Fibroblast of peridontal ligament (primary cell): ENCODE data around the gene LOXL3.
A peak's percentile ranks its signal among the peaks of the same experiment; 100 is the strongest.

Experiments used
- DNase-seq: peaks from one replicate; pipeline ENCODE4 v3.0.0-alpha.2; 2010; ENCODE audit errors: extremely low read depth

LOXL3 gene

GRCh38 chr2:74526649-74527230, 27.0 kb downstream of the LOXL3 start:
- DNase-seq = no peak

- no peak for DNase-seq
Measured at GRCh38 chr2:74525717-74526648, 27.8 kb downstream of the LOXL3 start, which contains the start of gene DQX1. DQX1 (minus strand) TSS chr2:74526231; CDS start chr2:74525729, 502 bp downstream.

- DNase-seq = no peak
Measured at GRCh38 chr2:74524955-74525716, 28.6 kb downstream of the LOXL3 start.

- DNase-seq = no peak
Measured at GRCh38 chr2:74524005-74524404, 29.7 kb downstream of the LOXL3 start.

- DNase-seq = no peak
Measured at GRCh38 chr2:74522516-74522915, 31.2 kb downstream of the LOXL3 start.

GRCh38 chr2:74516650-74517049, 37.1 kb downstream of the LOXL3 start:
- no peak for DNase-seq

- no peak for DNase-seq
Measured at GRCh38 chr2:74515981-74516633, 37.6 kb downstream of the LOXL3 start.

- DNase-seq = no peak
Measured at GRCh38 chr2:74515271-74515980, 38.3 kb downstream of the LOXL3 start.

- DNase-seq = no peak
Measured at GRCh38 chr2:74514368-74515270, 39.1 kb downstream of the LOXL3 start, which contains the start of gene TLX2. TLX2 (plus strand) TSS chr2:74514450; CDS start chr2:74514807, 357 bp downstream.

GRCh38 chr2:74513605-74514367, 40.0 kb downstream of the LOXL3 start:
- DNase-seq = no peak

- no peak for DNase-seq
Measured at GRCh38 chr2:74512744-74513604, 40.8 kb downstream of the LOXL3 start.

GRCh38 chr2:74511104-74511989, 42.4 kb downstream of the LOXL3 start:
- DNase-seq = peak; percentile 49

GRCh38 chr2:74510272-74510671, 43.5 kb downstream of the LOXL3 start:
- DNase-seq = no peak

- DNase-seq = peak; percentile 62
Measured at GRCh38 chr2:74507926-74508520, 45.7 kb downstream of the LOXL3 start.

- peak; percentile 98 for DNase-seq
Measured at GRCh38 chr2:74507145-74507925, 46.4 kb downstream of the LOXL3 start, which contains the start of gene PCGF1. PCGF1 (minus strand) TSS chr2:74507695; CDS start chr2:74507668, 27 bp downstream.
